ENCODE measurements around the gene KCNMA1.

KCNMA1 gene

DNA sequence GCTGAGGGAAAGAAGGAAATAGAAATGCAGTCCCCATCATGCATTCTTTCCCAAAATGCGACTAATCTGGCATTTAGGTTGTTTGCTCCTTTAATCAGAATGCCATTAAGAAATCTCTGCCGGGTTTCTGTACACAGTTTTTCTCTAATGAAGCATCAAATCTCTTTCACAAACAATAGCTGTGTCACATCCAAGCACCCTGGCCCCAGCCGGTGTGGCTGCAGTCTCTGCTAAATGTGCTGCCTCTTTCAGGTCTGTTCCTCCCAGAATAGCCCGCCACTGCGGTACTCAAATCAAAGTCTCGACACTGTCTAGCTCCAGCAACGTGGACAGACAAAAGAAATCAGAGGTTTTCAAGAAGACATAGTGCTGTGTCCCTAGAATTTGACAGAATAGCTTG, 343.8 kb downstream of the KCNMA1 start:
- in situ Hi-C loops (cut with HindIII; ENCODE audit: low sequenced_read_pairs): no loop called here

- in situ Hi-C loops (cut with HindIII; ENCODE audit: low sequenced_read_pairs): no loop called here
Observed at GRCh38 chr10:77293347-77293746, 344.3 kb downstream of the KCNMA1 start.

DNA sequence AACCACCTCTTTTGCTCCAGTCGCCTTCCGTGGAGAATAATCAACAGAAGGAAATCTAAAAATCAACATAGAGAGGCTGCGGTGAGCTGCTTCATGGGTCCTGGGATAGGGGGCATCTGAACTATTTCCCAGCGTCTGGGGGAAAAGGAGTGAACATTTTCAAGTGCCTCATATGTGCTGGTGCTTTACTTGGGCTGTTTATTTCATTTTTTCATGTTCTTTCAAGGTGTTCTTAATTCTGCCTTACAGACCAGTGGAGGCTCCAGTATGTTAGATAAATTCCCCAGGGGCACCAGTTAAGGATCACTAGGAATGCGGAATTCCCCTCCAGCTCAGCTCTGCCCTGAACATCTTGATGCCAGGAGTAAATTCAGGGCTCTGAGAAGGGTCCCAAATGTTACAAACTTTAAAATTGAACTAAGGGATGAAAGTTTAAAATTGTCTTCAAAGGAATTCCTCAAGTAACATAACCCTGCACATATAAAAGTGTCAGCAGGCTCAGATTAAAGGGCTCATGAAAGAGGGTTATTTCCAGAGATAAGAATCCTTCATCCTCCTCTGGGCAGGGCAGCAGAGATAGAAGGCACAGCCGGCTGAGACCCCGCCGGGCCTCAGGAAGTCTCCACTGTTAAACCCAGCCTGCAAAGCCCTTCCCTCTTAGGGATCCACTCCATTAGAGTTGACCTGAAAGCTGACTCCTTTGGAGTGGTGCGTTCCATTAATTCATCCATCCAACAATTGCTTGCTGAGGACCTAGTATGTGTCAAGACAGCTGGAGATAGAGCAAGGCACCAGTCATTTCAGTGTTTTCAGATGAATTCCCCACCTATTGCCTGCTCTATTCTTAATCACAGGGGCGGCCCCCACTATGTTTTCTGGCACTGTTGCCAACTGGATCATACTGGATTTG, 345.8 kb downstream of the KCNMA1 start:
- in situ Hi-C loops (cut with HindIII; ENCODE audit: low sequenced_read_pairs): no loop called here

DNA sequence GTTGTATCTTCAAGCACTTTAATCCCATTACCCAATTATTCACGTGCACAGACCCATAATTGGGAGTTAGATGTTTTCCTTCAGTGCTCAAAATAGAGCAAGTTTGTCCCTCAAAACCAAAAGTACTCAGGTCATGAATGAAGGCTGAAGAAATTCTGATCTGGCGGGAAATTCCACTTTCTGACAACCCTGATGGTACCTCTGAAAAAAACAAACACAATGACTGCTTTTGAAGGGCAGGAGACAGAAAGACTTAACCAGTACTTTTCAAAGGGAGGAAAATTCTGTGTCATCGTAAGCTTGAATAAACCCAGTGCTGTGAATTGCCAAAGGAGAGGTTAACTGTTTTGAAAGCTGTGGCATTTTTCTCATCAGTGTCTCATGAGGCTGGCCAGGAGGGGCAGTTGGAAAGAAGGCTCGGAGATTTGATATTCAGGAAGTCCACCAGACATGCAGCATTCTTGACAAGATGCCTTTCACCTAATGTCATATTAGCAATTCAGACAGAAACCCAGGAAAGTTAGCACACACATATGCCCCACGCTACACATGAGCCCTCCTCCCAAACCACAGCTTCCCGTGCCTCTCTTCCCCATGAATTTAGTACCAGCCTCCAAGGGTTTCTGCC, 347.0 kb downstream of the KCNMA1 start:
- in situ Hi-C loops (cut with HindIII; ENCODE audit: low sequenced_read_pairs): no loop called here

- in situ Hi-C loops (cut with HindIII; ENCODE audit: low sequenced_read_pairs): no loop called here
Observed at GRCh38 chr10:77289790-77290189, 347.8 kb downstream of the KCNMA1 start.

DNA sequence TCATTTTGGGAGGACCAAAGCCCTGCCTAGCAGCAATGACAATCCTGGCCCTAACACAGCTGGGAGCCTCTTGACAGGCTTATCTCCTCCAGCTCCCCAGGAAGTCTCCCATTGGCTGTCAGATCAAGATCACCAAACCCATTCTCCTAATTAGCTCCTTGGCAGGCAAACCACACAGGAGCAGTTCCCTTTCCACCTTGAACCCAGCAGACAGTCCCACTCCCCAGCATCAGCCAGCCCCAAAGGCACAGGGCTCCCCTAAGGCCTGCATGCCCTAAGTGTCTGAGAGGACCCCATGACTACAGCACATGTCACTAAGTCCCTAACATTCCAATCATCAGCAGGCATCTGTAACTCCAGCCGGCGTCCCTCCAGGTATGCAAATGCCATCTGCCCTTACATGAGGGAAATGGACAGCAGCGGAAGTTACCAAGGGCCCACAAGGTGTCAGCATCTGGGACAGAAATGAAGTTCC, 348.5 kb downstream of the KCNMA1 start:
- in situ Hi-C loops (cut with HindIII; ENCODE audit: low sequenced_read_pairs): no loop called here

DNA sequence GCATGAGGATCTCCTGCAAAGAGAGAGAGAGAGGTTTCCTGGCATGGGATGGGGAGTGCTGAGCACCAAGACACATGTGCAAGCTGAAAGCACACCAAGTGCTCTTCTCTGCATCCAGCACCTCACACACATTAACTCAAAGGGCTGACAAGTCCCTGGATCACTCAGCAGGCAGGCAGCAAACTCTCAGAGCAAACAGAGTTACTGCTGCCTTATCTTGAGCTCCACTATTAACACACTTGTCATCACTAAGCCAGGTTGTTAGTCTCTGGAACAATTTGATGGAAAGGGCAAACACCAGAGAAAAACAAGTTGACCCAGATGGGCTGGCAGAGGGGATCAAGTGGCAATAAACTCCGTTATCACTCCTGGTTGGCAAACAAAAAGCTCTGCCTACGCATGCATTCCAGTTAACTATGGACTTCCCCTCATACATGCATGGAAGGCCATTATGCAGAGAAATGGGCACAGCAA, 349.9 kb downstream of the KCNMA1 start:
- in situ Hi-C loops (cut with HindIII; ENCODE audit: low sequenced_read_pairs): no loop called here

GRCh38 chr10:77286531-77287508, 350.8 kb downstream of the KCNMA1 start:
- in situ Hi-C loops (cut with HindIII; ENCODE audit: low sequenced_read_pairs): no loop called here

GRCh38 chr10:77285529-77286182, 352.0 kb downstream of the KCNMA1 start:
- in situ Hi-C loops (cut with HindIII; ENCODE audit: low sequenced_read_pairs): no loop called here

DNA sequence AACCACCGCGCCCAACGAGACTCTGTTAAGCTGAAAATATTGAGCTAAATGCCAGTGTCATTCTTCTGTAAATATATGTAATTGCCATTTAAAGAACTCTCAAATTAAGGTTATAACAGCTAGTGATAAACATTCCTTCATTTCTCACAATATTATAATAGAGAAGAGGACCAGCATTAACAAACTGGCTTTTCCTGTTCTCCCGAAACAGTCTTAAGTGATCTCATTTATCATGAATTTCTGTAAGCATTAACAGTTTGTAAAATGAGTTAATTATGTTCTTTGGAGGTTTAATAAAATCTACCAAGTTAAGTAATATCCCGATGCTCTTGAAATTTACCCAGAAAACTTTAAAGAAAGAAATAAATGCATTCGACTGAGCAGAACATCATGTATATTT, 352.8 kb downstream of the KCNMA1 start:
- in situ Hi-C loops (cut with HindIII; ENCODE audit: low sequenced_read_pairs): no loop called here

- in situ Hi-C loops (cut with HindIII; ENCODE audit: low sequenced_read_pairs): no loop called here
Observed at GRCh38 chr10:77283326-77283725, 354.3 kb downstream of the KCNMA1 start.

DNA sequence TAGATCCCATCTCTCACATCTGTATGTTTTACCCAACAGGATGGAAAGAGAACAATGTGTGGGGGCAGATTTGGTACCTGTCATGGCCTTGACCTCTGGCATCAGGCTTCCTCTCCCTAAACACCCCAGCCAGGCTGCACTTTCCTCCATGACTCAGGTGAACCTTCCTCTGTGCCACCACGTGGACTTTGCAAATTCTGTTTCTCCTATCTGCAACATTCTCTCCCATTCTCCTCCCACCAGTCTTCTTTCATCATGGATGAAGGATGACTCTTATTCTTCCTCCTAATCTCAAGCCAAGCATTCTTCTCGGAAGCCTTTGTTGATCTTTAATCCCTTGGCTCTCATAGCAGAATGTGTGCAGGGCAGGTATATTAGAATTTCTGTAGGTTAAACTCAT, 355.4 kb downstream of the KCNMA1 start:
- in situ Hi-C loops (cut with HindIII; ENCODE audit: low sequenced_read_pairs): no loop called here

- in situ Hi-C loops (cut with HindIII; ENCODE audit: low sequenced_read_pairs): no loop called here
Observed at GRCh38 chr10:77281719-77282118, 355.9 kb downstream of the KCNMA1 start.

- in situ Hi-C loops (cut with HindIII; ENCODE audit: low sequenced_read_pairs): no loop called here
Observed at GRCh38 chr10:77279207-77279606, 358.4 kb downstream of the KCNMA1 start.

- in situ Hi-C loops (cut with HindIII; ENCODE audit: low sequenced_read_pairs): loop anchor here (25.0 kb wide), 1 partner anchor 363 kb away; the partner anchor contains the start of gene KCNMA1
Observed at GRCh38 chr10:77274046-77274795, 363.4 kb downstream of the KCNMA1 start.

GRCh38 chr10:77269163-77269562, 368.4 kb downstream of the KCNMA1 start:
- in situ Hi-C loops (cut with HindIII; ENCODE audit: low sequenced_read_pairs): loop anchor here (25.0 kb wide), 1 partner anchor 368 kb away; the partner anchor contains the start of gene KCNMA1

GRCh38 chr10:77268721-77269120, 368.9 kb downstream of the KCNMA1 start:
- in situ Hi-C loops (cut with HindIII; ENCODE audit: low sequenced_read_pairs): loop anchor here (25.0 kb wide), 1 partner anchor 369 kb away; the partner anchor contains the start of gene KCNMA1

- in situ Hi-C loops (cut with HindIII; ENCODE audit: low sequenced_read_pairs): loop anchor here (25.0 kb wide), 1 partner anchor 369 kb away; the partner anchor contains the start of gene KCNMA1
Observed at GRCh38 chr10:77267703-77268675, 369.6 kb downstream of the KCNMA1 start.
